Activated T-cell treated with anti-CD3 and anti-CD28 coated beads for 24 hours (primary cell): ENCODE results near the gene PHACTR4.
"Not testable (repeated sequence)": the region's sequence is repeated elsewhere in the genome, so short reads cannot be mapped to it uniquely, and the experiment has no call there.

ENCODE experiments used
- DNase-seq: peaks from one replicate; pipeline ENCODE4 v3.0.0-alpha.2; 2020; ENCODE audit warnings: low read depth

The PHACTR4 gene

GRCh38 chr1:28437264-28437923, 67.9 kb downstream of the PHACTR4 start:
- no peak for DNase-seq

- no peak for DNase-seq
Measured at GRCh38 chr1:28437924-28438699, 68.6 kb downstream of the PHACTR4 start.

- DNase-seq, result no peak
Measured at GRCh38 chr1:28439320-28439719, 69.8 kb downstream of the PHACTR4 start.

GRCh38 chr1:28441674-28442073, 72.1 kb downstream of the PHACTR4 start:
- no peak for DNase-seq

- DNase-seq, result no peak
Measured at GRCh38 chr1:28443550-28443949, 74.0 kb downstream of the PHACTR4 start.

- no peak for DNase-seq
Measured at GRCh38 chr1:28447679-28448078, 78.1 kb downstream of the PHACTR4 start.

GRCh38 chr1:28448094-28448611, 78.6 kb downstream of the PHACTR4 start:
- not testable (repeated sequence) for DNase-seq

GRCh38 chr1:28449904-28450303, 80.4 kb downstream of the PHACTR4 start:
- peak; percentile 13 for DNase-seq

GRCh38 chr1:28450561-28450960, 81.0 kb downstream of the PHACTR4 start:
- no peak for DNase-seq

- DNase-seq, result no peak
Measured at GRCh38 chr1:28451011-28451410, 81.5 kb downstream of the PHACTR4 start.

GRCh38 chr1:28456078-28456477, 86.5 kb downstream of the PHACTR4 start:
- no peak for DNase-seq

- DNase-seq, result no peak
Measured at GRCh38 chr1:28457678-28458077, 88.1 kb downstream of the PHACTR4 start.

GRCh38 chr1:28458237-28459228, 89.0 kb downstream of the PHACTR4 start:
- no peak for DNase-seq

GRCh38 chr1:28466226-28466778, 96.8 kb downstream of the PHACTR4 start:
- no peak for DNase-seq

GRCh38 chr1:28470146-28470545, 100.6 kb downstream of the PHACTR4 start:
- no peak for DNase-seq

GRCh38 chr1:28479497-28479896, 110.0 kb downstream of the PHACTR4 start:
- DNase-seq, result not testable (repeated sequence)

GRCh38 chr1:28480308-28480707, 110.8 kb downstream of the PHACTR4 start:
- DNase-seq, result no peak

- no peak for DNase-seq
Measured at GRCh38 chr1:28482138-28482537, 112.6 kb downstream of the PHACTR4 start.

- DNase-seq, result no peak
Measured at GRCh38 chr1:28482702-28483101, 113.2 kb downstream of the PHACTR4 start.

GRCh38 chr1:28494737-28495136, 125.2 kb downstream of the PHACTR4 start:
- DNase-seq, result no peak

- DNase-seq, result no peak
Measured at GRCh38 chr1:28499553-28499952, 130.0 kb downstream of the PHACTR4 start.

GRCh38 chr1:28501925-28502324, 132.4 kb downstream of the PHACTR4 start:
- DNase-seq, result no peak
